ENCODE data around the gene PIK3R3. TPM values are rescaled to one million over a fixed set of nuclear protein-coding genes. Genes with fewer than 3 reads are reported as not detected.

The PIK3R3 gene
- total RNA-seq, result 10 to 100 TPM; 16.7 to 91.0 (median 49.0) TPM

- no peak for TF ChIP-seq CTCF (IDR thresholded peaks at IDR 0.05; ENCODE audit: low read depth)
These were observed at the start of gene PIK3R3 for GRCh38 chr1:46132529-46133180. Gene PIK3R3 (minus strand): TSS chr1:46132629. CDS start chr1:46131952, 677 bp downstream.

GRCh38 chr1:46181343-46182260, 49.2 kb upstream of the PIK3R3 start:
- no peak for TF ChIP-seq CTCF (IDR thresholded peaks at IDR 0.05; ENCODE audit: low read depth)

GRCh38 chr1:46180082-46180616, 47.7 kb upstream of the PIK3R3 start:
- no peak for TF ChIP-seq CTCF (IDR thresholded peaks at IDR 0.05; ENCODE audit: low read depth)

GRCh38 chr1:46179138-46180081, 47.0 kb upstream of the PIK3R3 start:
- no peak for TF ChIP-seq CTCF (IDR thresholded peaks at IDR 0.05; ENCODE audit: low read depth)

- TF ChIP-seq CTCF (IDR thresholded peaks at IDR 0.05; ENCODE audit: low read depth), result no peak
These were observed 43.9 kb upstream of the PIK3R3 start, which contains the start of gene P3R3URF for GRCh38 chr1:46176211-46176865. Gene P3R3URF (minus strand): TSS chr1:46176488. CDS start chr1:46176471, 17 bp downstream.

GRCh38 chr1:46175243-46175642, 42.8 kb upstream of the PIK3R3 start:
- TF ChIP-seq CTCF (IDR thresholded peaks at IDR 0.05; ENCODE audit: low read depth), result no peak

Measured in subcutaneous adipose tissue (tissue), 4 donors.